ENCODE results near the gene SYT9.

The SYT9 gene

DNA sequence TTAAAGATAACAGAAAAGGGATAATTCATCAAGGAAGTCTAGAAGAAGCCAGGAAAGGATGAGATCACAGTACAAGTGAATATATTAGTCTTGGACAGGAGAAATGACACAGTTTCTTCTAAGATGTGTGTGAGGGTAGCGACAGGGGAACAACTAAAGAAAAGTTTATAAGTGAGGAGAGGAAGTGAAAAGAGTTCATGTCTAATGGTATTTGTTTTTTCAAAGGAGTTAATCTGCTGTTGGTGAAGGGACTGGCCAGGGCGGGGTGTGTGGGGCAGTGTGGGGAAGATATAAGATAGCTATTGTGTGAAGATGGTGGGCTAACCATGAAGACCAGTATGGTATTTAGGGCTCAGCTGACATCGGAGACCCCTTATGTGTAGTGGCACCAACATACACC, 254.5 kb downstream of the SYT9 start:
- TF ChIP-seq, protein P1, sequence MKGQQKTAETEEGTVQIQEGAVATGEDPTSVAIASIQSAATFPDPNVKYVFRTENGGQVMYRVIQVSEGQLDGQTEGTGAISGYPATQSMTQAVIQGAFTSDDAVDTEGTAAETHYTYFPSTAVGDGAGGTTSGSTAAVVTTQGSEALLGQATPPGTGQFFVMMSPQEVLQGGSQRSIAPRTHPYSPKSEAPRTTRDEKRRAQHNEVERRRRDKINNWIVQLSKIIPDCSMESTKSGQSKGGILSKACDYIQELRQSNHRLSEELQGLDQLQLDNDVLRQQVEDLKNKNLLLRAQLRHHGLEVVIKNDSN (IDR thresholded peaks at IDR 0.05): no peak
- TF ChIP-seq, protein P2, sequence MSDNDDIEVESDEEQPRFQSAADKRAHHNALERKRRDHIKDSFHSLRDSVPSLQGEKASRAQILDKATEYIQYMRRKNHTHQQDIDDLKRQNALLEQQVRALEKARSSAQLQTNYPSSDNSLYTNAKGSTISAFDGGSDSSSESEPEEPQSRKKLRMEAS (IDR thresholded peaks at IDR 0.05): no peak
- TF ChIP-seq CEBPB (IDR thresholded peaks at IDR 0.05) (no peak), NFIC (IDR thresholded peaks at IDR 0.05) (no peak), ZBTB7A (IDR thresholded peaks at IDR 0.05; ENCODE audit: low read depth) (no peak), FOXM1 (IDR thresholded peaks at IDR 0.05; ENCODE audit: borderline replicate concordance, low read depth) (no peak), TEAD4 (IDR thresholded peaks at IDR 0.05) (no peak), TCF12 (IDR thresholded peaks at IDR 0.05; ENCODE audit: low read depth) (no peak), EGR1 (IDR thresholded peaks at IDR 0.05) (no peak), EP300 (IDR thresholded peaks at IDR 0.05; ENCODE audit: borderline replicate concordance) (no peak), CREB1 (IDR thresholded peaks at IDR 0.05; ENCODE audit: low read depth) (no peak), YY1 (IDR thresholded peaks at IDR 0.05; ENCODE audit: low read depth) (no peak), RAD21 (IDR thresholded peaks at IDR 0.05; ENCODE audit: low read depth) (no peak), TAF1 (IDR thresholded peaks at IDR 0.05; ENCODE audit: low read depth) (no peak)
- TF ChIP-seq, protein P3, sequence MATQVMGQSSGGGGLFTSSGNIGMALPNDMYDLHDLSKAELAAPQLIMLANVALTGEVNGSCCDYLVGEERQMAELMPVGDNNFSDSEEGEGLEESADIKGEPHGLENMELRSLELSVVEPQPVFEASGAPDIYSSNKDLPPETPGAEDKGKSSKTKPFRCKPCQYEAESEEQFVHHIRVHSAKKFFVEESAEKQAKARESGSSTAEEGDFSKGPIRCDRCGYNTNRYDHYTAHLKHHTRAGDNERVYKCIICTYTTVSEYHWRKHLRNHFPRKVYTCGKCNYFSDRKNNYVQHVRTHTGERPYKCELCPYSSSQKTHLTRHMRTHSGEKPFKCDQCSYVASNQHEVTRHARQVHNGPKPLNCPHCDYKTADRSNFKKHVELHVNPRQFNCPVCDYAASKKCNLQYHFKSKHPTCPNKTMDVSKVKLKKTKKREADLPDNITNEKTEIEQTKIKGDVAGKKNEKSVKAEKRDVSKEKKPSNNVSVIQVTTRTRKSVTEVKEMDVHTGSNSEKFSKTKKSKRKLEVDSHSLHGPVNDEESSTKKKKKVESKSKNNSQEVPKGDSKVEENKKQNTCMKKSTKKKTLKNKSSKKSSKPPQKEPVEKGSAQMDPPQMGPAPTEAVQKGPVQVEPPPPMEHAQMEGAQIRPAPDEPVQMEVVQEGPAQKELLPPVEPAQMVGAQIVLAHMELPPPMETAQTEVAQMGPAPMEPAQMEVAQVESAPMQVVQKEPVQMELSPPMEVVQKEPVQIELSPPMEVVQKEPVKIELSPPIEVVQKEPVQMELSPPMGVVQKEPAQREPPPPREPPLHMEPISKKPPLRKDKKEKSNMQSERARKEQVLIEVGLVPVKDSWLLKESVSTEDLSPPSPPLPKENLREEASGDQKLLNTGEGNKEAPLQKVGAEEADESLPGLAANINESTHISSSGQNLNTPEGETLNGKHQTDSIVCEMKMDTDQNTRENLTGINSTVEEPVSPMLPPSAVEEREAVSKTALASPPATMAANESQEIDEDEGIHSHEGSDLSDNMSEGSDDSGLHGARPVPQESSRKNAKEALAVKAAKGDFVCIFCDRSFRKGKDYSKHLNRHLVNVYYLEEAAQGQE (IDR thresholded peaks at IDR 0.05; ENCODE audit: low read depth): no peak

DNA sequence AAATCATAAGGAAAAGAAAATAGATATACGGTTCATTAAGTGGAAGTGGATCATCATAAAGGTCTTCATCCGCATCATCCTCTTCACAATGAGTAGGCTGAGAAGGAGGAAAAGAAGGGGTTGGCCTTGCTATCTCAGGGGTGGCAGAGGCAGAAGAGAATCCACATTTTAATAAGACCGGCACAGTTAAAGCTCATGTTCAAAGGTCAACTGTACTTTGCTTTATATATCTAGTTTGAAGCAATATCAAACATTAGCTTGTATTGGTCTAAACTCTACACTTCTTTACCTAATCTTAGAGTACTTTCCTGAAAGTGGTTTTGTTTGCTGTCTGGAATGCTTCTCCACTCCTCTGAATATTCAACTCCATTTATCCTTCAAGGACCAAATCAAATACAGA, 256.4 kb downstream of the SYT9 start:
- TF ChIP-seq, protein P1 (IDR thresholded peaks at IDR 0.05): no peak
- no peak for TF ChIP-seq TAF1 (IDR thresholded peaks at IDR 0.05; ENCODE audit: low read depth)
- TF ChIP-seq NFIC (IDR thresholded peaks at IDR 0.05): no peak
- TF ChIP-seq TCF12 (IDR thresholded peaks at IDR 0.05; ENCODE audit: low read depth): no peak
- TF ChIP-seq CREB1 (IDR thresholded peaks at IDR 0.05; ENCODE audit: low read depth): no peak
- TF ChIP-seq, protein P3 (IDR thresholded peaks at IDR 0.05; ENCODE audit: low read depth): no peak
- no peak for TF ChIP-seq YY1 (IDR thresholded peaks at IDR 0.05; ENCODE audit: low read depth)
- TF ChIP-seq, protein P2 (IDR thresholded peaks at IDR 0.05): no peak
- no peak for TF ChIP-seq FOXM1 (IDR thresholded peaks at IDR 0.05; ENCODE audit: borderline replicate concordance, low read depth)
- TF ChIP-seq EP300 (IDR thresholded peaks at IDR 0.05; ENCODE audit: borderline replicate concordance): no peak
- no peak for TF ChIP-seq ZBTB7A (IDR thresholded peaks at IDR 0.05; ENCODE audit: low read depth)
- TF ChIP-seq CEBPB (IDR thresholded peaks at IDR 0.05): no peak
- no peak for TF ChIP-seq RAD21 (IDR thresholded peaks at IDR 0.05; ENCODE audit: low read depth)
- TF ChIP-seq EGR1 (IDR thresholded peaks at IDR 0.05): no peak
- TF ChIP-seq TEAD4 (IDR thresholded peaks at IDR 0.05): no peak

DNA sequence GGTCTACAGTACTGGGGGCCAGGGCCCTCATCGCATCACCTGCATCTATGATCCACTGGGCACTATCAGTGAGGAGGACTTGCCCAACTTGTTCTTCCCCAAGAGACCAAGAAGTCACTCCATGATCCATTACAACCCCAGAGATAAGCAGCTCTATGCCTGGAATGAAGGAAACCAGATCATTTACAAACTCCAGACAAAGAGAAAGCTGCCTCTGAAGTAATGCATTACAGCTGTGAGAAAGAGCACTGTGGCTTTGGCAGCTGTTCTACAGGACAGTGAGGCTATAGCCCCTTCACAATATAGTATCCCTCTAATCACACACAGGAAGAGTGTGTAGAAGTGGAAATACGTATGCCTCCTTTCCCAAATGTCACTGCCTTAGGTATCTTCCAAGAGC, 258.3 kb downstream of the SYT9 start:
- TF ChIP-seq RAD21 (IDR thresholded peaks at IDR 0.05; ENCODE audit: low read depth) (no peak), TCF12 (IDR thresholded peaks at IDR 0.05; ENCODE audit: low read depth) (no peak)
- TF ChIP-seq, protein P3 (IDR thresholded peaks at IDR 0.05; ENCODE audit: low read depth): no peak

DNA sequence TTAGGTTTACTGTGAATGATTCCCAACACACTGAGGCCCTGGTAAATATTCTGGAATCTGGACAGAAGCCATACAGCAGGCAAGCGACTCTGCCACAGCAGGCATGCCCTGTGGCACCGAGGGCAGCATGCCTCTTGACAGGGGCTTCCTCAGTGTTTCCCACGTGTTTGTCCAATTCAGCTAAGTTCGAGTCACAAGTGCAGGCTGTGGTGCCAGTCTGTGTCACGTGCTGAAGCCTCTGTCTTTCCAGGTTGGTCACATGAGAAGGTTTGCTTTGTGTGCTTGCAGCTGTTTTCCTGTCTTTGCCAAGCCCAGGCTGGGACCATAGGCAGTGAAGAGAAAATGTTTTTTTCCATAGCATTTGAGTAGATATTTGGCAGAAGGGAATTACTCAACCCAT, 259.7 kb downstream of the SYT9 start:
- TF ChIP-seq, protein P3 (IDR thresholded peaks at IDR 0.05; ENCODE audit: low read depth): no peak
- TF ChIP-seq, protein P1 (IDR thresholded peaks at IDR 0.05): peak; percentile 47; the same call in 1 of the 2 replicates
